Activated CD4-positive, CD25-positive, alpha-beta regulatory T cell treated with anti-CD3 and anti-CD28 coated beads, Interleukin-2, amount 50 U/mL, for 16 hours (primary cell): ENCODE data around the gene ADSS1.

Experiments
- DNase-seq: peaks from one replicate; pipeline ENCODE4 v3.0.0-alpha.2; 2020; ENCODE audit warnings: low read depth, low spot score

Gene ADSS1

GRCh38 chr14:104734051-104734587 is 10.1 kb downstream of the ADSS1 start:
- DNase-seq: no peak

GRCh38 chr14:104734601-104734990 is 10.6 kb downstream of the ADSS1 start:
- DNase-seq: no peak

GRCh38 chr14:104734991-104735779 is 11.2 kb downstream of the ADSS1 start:
- DNase-seq: no peak

GRCh38 chr14:104735830-104736642 is 12.0 kb downstream of the ADSS1 start:
- no peak for DNase-seq

- DNase-seq: no peak
Observed at GRCh38 chr14:104738375-104739019, 14.5 kb downstream of the ADSS1 start.

GRCh38 chr14:104739026-104739425 is 15.0 kb downstream of the ADSS1 start:
- no peak for DNase-seq

- DNase-seq: no peak
Observed at GRCh38 chr14:104739546-104740516, 15.8 kb downstream of the ADSS1 start.

- DNase-seq: no peak
Observed at GRCh38 chr14:104741108-104741802, 17.2 kb downstream of the ADSS1 start.

GRCh38 chr14:104741803-104742251 is 17.8 kb downstream of the ADSS1 start:
- DNase-seq: no peak

- DNase-seq: no peak
Observed at GRCh38 chr14:104742586-104743455, 18.8 kb downstream of the ADSS1 start.

GRCh38 chr14:104743461-104744380 is 19.7 kb downstream of the ADSS1 start:
- DNase-seq: no peak

- DNase-seq: no peak
Observed at GRCh38 chr14:104744484-104744883, 20.5 kb downstream of the ADSS1 start.

GRCh38 chr14:104745431-104745830 is 21.4 kb downstream of the ADSS1 start:
- no peak for DNase-seq

GRCh38 chr14:104746071-104746545 is 22.1 kb downstream of the ADSS1 start:
- no peak for DNase-seq

GRCh38 chr14:104746934-104747481 is 23.0 kb downstream of the ADSS1 start:
- no peak for DNase-seq

GRCh38 chr14:104747876-104748275 is 23.8 kb downstream of the ADSS1 start:
- no peak for DNase-seq

GRCh38 chr14:104749111-104749649 is 25.2 kb downstream of the ADSS1 start:
- DNase-seq: no peak
